Activated CD4-positive, alpha-beta T cell treated with anti-CD3 and anti-CD28 coated beads, Interleukin-2, amount 10 ng/mL, durations not matched to agents 7 days and 5 days (primary cell): ENCODE measurements around the gene PCIF1. TPM values are rescaled to one million over a fixed set of nuclear protein-coding genes. Genes with fewer than 3 reads are reported as not detected.

Source experiments
- CTCF ChIA-PET: fragments of 350-600 bp; sonication (Branson Sonifier 250); formaldehyde crosslinking; loops from one replicate; lab custom pipeline; 2021; ENCODE audit warnings: antibody characterized with exemption; lab: Charles Lee
- POLR2A ChIA-PET: fragments of 350-600 bp; sonication (Branson Sonifier 250); formaldehyde crosslinking; loops from one replicate; lab custom pipeline; 2021; ENCODE audit warnings: antibody characterized with exemption; lab: Charles Lee
- DNase-seq: peaks from one replicate; pipeline ENCODE4 v3.0.0-alpha.2; 2020
- H3K27ac Mint-ChIP-seq: one replicate; pipeline ENCODE4 v1.8.0; 2021; ENCODE audit warnings: mild to moderate bottlenecking, moderate library complexity, mixed read lengths
- H3K27me3 Mint-ChIP-seq: one replicate; pipeline ENCODE4 v1.8.0; 2021; ENCODE audit warnings: mixed read lengths
- H3K36me3 Mint-ChIP-seq: one replicate; pipeline ENCODE4 v1.8.0; 2021; ENCODE audit warnings: low read depth, mixed read lengths
- H3K4me1 Mint-ChIP-seq: one replicate; pipeline ENCODE4 v1.8.0; 2021; ENCODE audit warnings: mixed read lengths
- H3K4me3 Mint-ChIP-seq: one replicate; pipeline ENCODE4 v1.8.0; 2021; ENCODE audit warnings: mild to moderate bottlenecking, moderate library complexity, mixed read lengths
- H3K9me3 Mint-ChIP-seq: one replicate; pipeline ENCODE4 v1.8.0; 2021; ENCODE audit warnings: mixed read lengths
- total RNA-seq, 2 experiments: library from RNA; stranded (reverse); gene quantifications; one replicate each; pipeline ENCODE4 v1.2.3, GENCODE V29; 2021

PCIF1 gene
- total RNA-seq, 2 experiments from 2014 or later: 44.0 to 44.6 TPM

- no peak overlapping the region for H3K4me3 Mint-ChIP-seq
- no peak overlapping the region for H3K27ac Mint-ChIP-seq
- H3K4me1 Mint-ChIP-seq: no peaks in the 10 kb centered on the region
- no peaks in the 10 kb centered on the region for H3K27me3 Mint-ChIP-seq
- CTCF ChIA-PET: interaction anchor here (0.6 to 1.5 kb wide), 5 partner anchors 10 to 638 kb away, joined by 3 to 5 read pairs (median 4); partner anchors contain the start of gene PCIF1
- H3K36me3 Mint-ChIP-seq: peaks cover 41% of the 10 kb centered on the region
- H3K9me3 Mint-ChIP-seq: no peaks in the 10 kb centered on the region
- DNase-seq: no peak
- POLR2A ChIA-PET: no interaction called here
Observed at GRCh38 chr20:45957021-45957941, 22.8 kb downstream of the PCIF1 start.

- no peaks in the 10 kb centered on the region for H3K27me3 Mint-ChIP-seq
- no peaks in the 10 kb centered on the region for H3K9me3 Mint-ChIP-seq
- DNase-seq: no peak
- H3K4me3 Mint-ChIP-seq: no peak overlapping the region
- POLR2A ChIA-PET: interaction anchor here (0.6 kb wide), 1 partner anchor 10 kb away, joined by 3 read pairs; no protein-coding TSS in a partner anchor
- CTCF ChIA-PET: interaction anchor here (0.7 to 2.5 kb wide), 7 partner anchors 9 to 105 kb away, joined by 3 to 17 read pairs (median 4); partner anchors contain the start of gene PCIF1
- H3K27ac Mint-ChIP-seq: no peak overlapping the region
- peaks cover 46% of the 10 kb centered on the region for H3K36me3 Mint-ChIP-seq
- peaks cover 2% of the 10 kb centered on the region for H3K4me1 Mint-ChIP-seq
Observed at GRCh38 chr20:45958593-45958992, 24.1 kb downstream of the PCIF1 start.

- no peaks in the 10 kb centered on the region for H3K27me3 Mint-ChIP-seq
- POLR2A ChIA-PET: no interaction called here
- H3K27ac Mint-ChIP-seq: no peak overlapping the region
- H3K9me3 Mint-ChIP-seq: no peaks in the 10 kb centered on the region
- peaks cover 2% of the 10 kb centered on the region for H3K4me1 Mint-ChIP-seq
- H3K36me3 Mint-ChIP-seq: peaks cover 46% of the 10 kb centered on the region
- no peak overlapping the region for H3K4me3 Mint-ChIP-seq
- DNase-seq: no peak
- CTCF ChIA-PET: interaction anchor here (1.1 to 6.2 kb wide), 5 partner anchors 11 to 106 kb away, joined by 3 to 27 read pairs (median 6); no protein-coding TSS in a partner anchor
Observed at GRCh38 chr20:45959126-45959525, 24.6 kb downstream of the PCIF1 start.

- Mint-ChIP-seq H3K27ac (no peak overlapping the region), H3K4me1 (peaks cover 2% of the 10 kb centered on the region), H3K27me3 (no peaks in the 10 kb centered on the region), H3K9me3 (no peaks in the 10 kb centered on the region), H3K36me3 (peaks cover 50% of the 10 kb centered on the region), H3K4me3 (no peak overlapping the region)
- ChIA-PET POLR2A (no interaction called here), CTCF (interaction anchor here (1.1 to 6.2 kb wide), 3 partner anchors 10 to 26 kb away, joined by 4 to 27 read pairs (median 17); no protein-coding TSS in a partner anchor)
- no peak for DNase-seq
Observed at GRCh38 chr20:45959956-45960630, 25.6 kb downstream of the PCIF1 start.

GRCh38 chr20:45962031-45962755 is 27.7 kb downstream of the PCIF1 start:
- Mint-ChIP-seq H3K9me3 (no peaks in the 10 kb centered on the region), H3K27ac (peak overlapping the region; percentile 46), H3K36me3 (peaks cover 50% of the 10 kb centered on the region), H3K27me3 (no peaks in the 10 kb centered on the region), H3K4me3 (no peak overlapping the region), H3K4me1 (peaks cover 2% of the 10 kb centered on the region)
- ChIA-PET CTCF (interaction anchor here (0.7 to 6.2 kb wide), 6 partner anchors 8 to 163 kb away, joined by 3 to 27 read pairs (median 6); no protein-coding TSS in a partner anchor), POLR2A (interaction anchor here (0.6 kb wide), 1 partner anchor 113 kb away, joined by 7 read pairs; no protein-coding TSS in a partner anchor)
- no peak for DNase-seq

GRCh38 chr20:45963059-45964005 is 28.8 kb downstream of the PCIF1 start:
- POLR2A ChIA-PET: interaction anchor here (0.6 kb wide), 1 partner anchor 114 kb away, joined by 7 read pairs; no protein-coding TSS in a partner anchor
- Mint-ChIP-seq H3K27ac (no peak overlapping the region), H3K9me3 (no peaks in the 10 kb centered on the region), H3K4me3 (no peak overlapping the region), H3K36me3 (peaks cover 51% of the 10 kb centered on the region), H3K27me3 (no peaks in the 10 kb centered on the region), H3K4me1 (peaks cover 2% of the 10 kb centered on the region)
- DNase-seq: peak; percentile 48
- CTCF ChIA-PET: interaction anchor here (0.8 to 6.2 kb wide), 4 partner anchors 15 to 172 kb away, joined by 3 to 27 read pairs (median 6); partner anchors contain the start of genes DNTTIP1 and WFDC3

GRCh38 chr20:45964006-45964400 is 29.5 kb downstream of the PCIF1 start:
- peaks cover 2% of the 10 kb centered on the region for H3K4me1 Mint-ChIP-seq
- no peak overlapping the region for H3K27ac Mint-ChIP-seq
- ChIA-PET CTCF (interaction anchor here (2.1 to 6.2 kb wide), 2 partner anchors 16 to 49 kb away, joined by 7 to 27 read pairs; no protein-coding TSS in a partner anchor), POLR2A (no interaction called here)
- no peak overlapping the region for H3K4me3 Mint-ChIP-seq
- no peaks in the 10 kb centered on the region for H3K9me3 Mint-ChIP-seq
- no peaks in the 10 kb centered on the region for H3K27me3 Mint-ChIP-seq
- no peak for DNase-seq
- H3K36me3 Mint-ChIP-seq: peaks cover 44% of the 10 kb centered on the region

- H3K36me3 Mint-ChIP-seq: peaks cover 41% of the 10 kb centered on the region
- POLR2A ChIA-PET: no interaction called here
Observed at GRCh38 chr20:45965169-45966002, 30.9 kb downstream of the PCIF1 start.

GRCh38 chr20:45967551-45968080 is 33.1 kb downstream of the PCIF1 start:
- no peaks in the 10 kb centered on the region for H3K27me3 Mint-ChIP-seq
- H3K9me3 Mint-ChIP-seq: no peaks in the 10 kb centered on the region
- H3K27ac Mint-ChIP-seq: no peak overlapping the region
- H3K4me3 Mint-ChIP-seq: no peak overlapping the region
- H3K36me3 Mint-ChIP-seq: peaks cover 35% of the 10 kb centered on the region
- ChIA-PET POLR2A (no interaction called here), CTCF (interaction anchor here (0.6 to 3.4 kb wide), 5 partner anchors 10 to 143 kb away, joined by 3 to 18 read pairs (median 6); no protein-coding TSS in a partner anchor)
- DNase-seq: no peak
- H3K4me1 Mint-ChIP-seq: peaks cover 24% of the 10 kb centered on the region

More at GRCh38 chr20:45965169-45966002, 30.9 kb downstream of the PCIF1 start:
- peaks cover 16% of the 10 kb centered on the region for H3K4me1 Mint-ChIP-seq
- no peaks in the 10 kb centered on the region for H3K27me3 Mint-ChIP-seq
- no peak overlapping the region for H3K4me3 Mint-ChIP-seq
- no peaks in the 10 kb centered on the region for H3K9me3 Mint-ChIP-seq
- DNase-seq: no peak
- no peak overlapping the region for H3K27ac Mint-ChIP-seq
- CTCF ChIA-PET: interaction anchor here (0.6 to 6.2 kb wide), 8 partner anchors 17 to 442 kb away, joined by 3 to 27 read pairs (median 4); no protein-coding TSS in a partner anchor

- Mint-ChIP-seq H3K4me3 (no peak overlapping the region), H3K9me3 (no peaks in the 10 kb centered on the region), H3K27me3 (no peaks in the 10 kb centered on the region), H3K36me3 (peaks cover 32% of the 10 kb centered on the region), H3K27ac (no peak overlapping the region), H3K4me1 (peaks cover 23% of the 10 kb centered on the region)
- DNase-seq: no peak
- CTCF ChIA-PET: interaction anchor here (1.4 to 3.9 kb wide), 7 partner anchors 9 to 168 kb away, joined by 6 to 21 read pairs (median 17); partner anchors contain the start of gene PCIF1
- POLR2A ChIA-PET: no interaction called here
Observed at GRCh38 chr20:45968081-45968671, 33.7 kb downstream of the PCIF1 start.
